Measurements from ENCODE around the gene FBXL5. TPM values are rescaled to one million over a fixed set of nuclear protein-coding genes. Genes with fewer than 3 reads are reported as not detected.

The FBXL5 gene
- total RNA-seq, 2 experiments from 2014 or later: 40.9 to 42.0 TPM

- Mint-ChIP-seq H3K4me1 (ENCODE audit: low read depth) (peaks cover 34% of the 10 kb centered on the region), H3K27me3 (ENCODE audit: low read depth) (no peaks in the 10 kb centered on the region), H3K27ac (no peak overlapping the region), H3K4me3 (no peak overlapping the region), H3K9me3 (ENCODE audit: insufficient read depth) (no peaks in the 10 kb centered on the region), H3K36me3 (ENCODE audit: low read depth) (peaks cover 37% of the 10 kb centered on the region)
- CTCF ChIA-PET: interaction anchor here (1.3 kb wide), 2 partner anchors 16 to 18 kb away, joined by 3 to 5 read pairs; no protein-coding TSS in a partner anchor
- POLR2A ChIA-PET: no interaction called here
- ATAC-seq (no peak), DNase-seq (no peak)
These were observed 19.8 kb upstream of the FBXL5 start for GRCh38 chr4:15674926-15675325.

GRCh38 chr4:15674046-15674445, 18.9 kb upstream of the FBXL5 start:
- H3K27me3 Mint-ChIP-seq (ENCODE audit: low read depth): no peaks in the 10 kb centered on the region
- ATAC-seq (no peak), DNase-seq (no peak)
- H3K4me1 Mint-ChIP-seq (ENCODE audit: low read depth): peaks cover 27% of the 10 kb centered on the region
- no peaks in the 10 kb centered on the region for H3K9me3 Mint-ChIP-seq (ENCODE audit: insufficient read depth)
- H3K36me3 Mint-ChIP-seq (ENCODE audit: low read depth): peaks cover 33% of the 10 kb centered on the region
- no peak overlapping the region for H3K4me3 Mint-ChIP-seq
- POLR2A ChIA-PET: no interaction called here
- CTCF ChIA-PET: interaction anchor here (2.1 kb wide), 1 partner anchor 8 kb away, joined by 7 read pairs; the partner anchor contains the start of gene FAM200B
- H3K27ac Mint-ChIP-seq: no peak overlapping the region

DNA sequence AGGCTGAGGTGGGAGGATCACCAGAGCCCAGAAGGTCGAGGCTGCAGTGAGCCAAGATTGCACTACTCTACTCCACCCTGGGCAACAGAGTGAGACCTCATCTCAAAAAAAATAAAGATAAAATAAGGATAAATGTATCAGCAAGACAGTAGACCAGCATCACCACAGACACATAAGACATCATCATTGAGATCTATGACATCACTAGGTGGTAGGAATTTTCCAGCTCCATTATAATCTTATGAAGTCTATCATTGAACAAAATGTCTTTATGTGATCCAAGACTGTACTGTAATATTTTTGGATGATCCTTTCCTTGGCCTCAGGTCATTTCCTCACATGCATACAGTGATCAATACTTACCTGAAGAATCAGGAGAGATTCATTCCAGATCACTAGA, 18.2 kb upstream of the FBXL5 start:
- CTCF ChIA-PET: interaction anchor here (2.1 kb wide), 1 partner anchor 9 kb away, joined by 7 read pairs; the partner anchor contains the start of gene FAM200B
- Mint-ChIP-seq H3K4me3 (no peak overlapping the region), H3K4me1 (ENCODE audit: low read depth) (peaks cover 24% of the 10 kb centered on the region), H3K27me3 (ENCODE audit: low read depth) (no peaks in the 10 kb centered on the region), H3K27ac (no peak overlapping the region), H3K36me3 (ENCODE audit: low read depth) (peaks cover 31% of the 10 kb centered on the region), H3K9me3 (ENCODE audit: insufficient read depth) (no peaks in the 10 kb centered on the region)
- POLR2A ChIA-PET: interaction anchor here (0.9 kb wide), 1 partner anchor 18 kb away, joined by 3 read pairs; the partner anchor contains the start of gene FBXL5
- no peak for ATAC-seq
- no peak for DNase-seq

DNA sequence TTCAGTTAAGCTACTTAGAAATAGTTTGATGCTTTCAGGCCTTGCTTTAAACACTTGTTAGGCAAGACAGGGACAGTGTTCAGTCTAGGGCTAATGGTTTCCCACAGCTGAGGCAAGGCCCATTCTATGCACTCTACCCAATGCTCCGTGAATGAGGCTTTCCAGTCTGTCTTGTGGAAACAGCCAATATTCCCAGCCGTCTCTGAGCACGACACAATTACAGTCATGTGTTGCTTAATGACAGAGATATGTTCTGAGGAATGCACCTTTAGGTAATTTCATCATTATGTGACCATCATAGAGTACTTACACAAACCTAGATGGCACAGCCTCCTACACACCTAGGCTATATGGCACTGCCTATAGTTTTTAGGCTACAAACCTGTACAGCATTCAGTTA, 16.9 kb upstream of the FBXL5 start:
- peaks cover 18% of the 10 kb centered on the region for H3K4me1 Mint-ChIP-seq (ENCODE audit: low read depth)
- no peaks in the 10 kb centered on the region for H3K9me3 Mint-ChIP-seq (ENCODE audit: insufficient read depth)
- H3K27ac Mint-ChIP-seq: no peak overlapping the region
- no peaks in the 10 kb centered on the region for H3K27me3 Mint-ChIP-seq (ENCODE audit: low read depth)
- no peak for DNase-seq
- ChIA-PET CTCF (interaction anchor here (1.0 to 2.1 kb wide), 3 partner anchors 10 to 284 kb away, joined by 4 to 7 read pairs (median 4); partner anchors contain the start of gene FAM200B), POLR2A (interaction anchor here (1.3 to 1.5 kb wide), 2 partner anchors 9 to 16 kb away, joined by 4 to 5 read pairs; no protein-coding TSS in a partner anchor)
- peaks cover 33% of the 10 kb centered on the region for H3K36me3 Mint-ChIP-seq (ENCODE audit: low read depth)
- no peak overlapping the region for H3K4me3 Mint-ChIP-seq
- ATAC-seq: no peak

- H3K27me3 Mint-ChIP-seq (ENCODE audit: low read depth): no peaks in the 10 kb centered on the region
- ChIA-PET POLR2A (interaction anchor here (0.6 kb wide), 2 partner anchors 110 to 286 kb away, joined by 3 to 4 read pairs; no protein-coding TSS in a partner anchor), CTCF (interaction anchor here (0.8 to 1.2 kb wide), 3 partner anchors 135 to 274 kb away, joined by 3 read pairs; no protein-coding TSS in a partner anchor)
- no peak overlapping the region for H3K4me3 Mint-ChIP-seq
- H3K9me3 Mint-ChIP-seq (ENCODE audit: insufficient read depth): no peaks in the 10 kb centered on the region
- peaks cover 22% of the 10 kb centered on the region for H3K4me1 Mint-ChIP-seq (ENCODE audit: low read depth)
- H3K27ac Mint-ChIP-seq: no peak overlapping the region
- peaks cover 41% of the 10 kb centered on the region for H3K36me3 Mint-ChIP-seq (ENCODE audit: low read depth)
- ATAC-seq (no peak), DNase-seq (no peak)
These were observed 15.4 kb upstream of the FBXL5 start for GRCh38 chr4:15670576-15670975.

DNA sequence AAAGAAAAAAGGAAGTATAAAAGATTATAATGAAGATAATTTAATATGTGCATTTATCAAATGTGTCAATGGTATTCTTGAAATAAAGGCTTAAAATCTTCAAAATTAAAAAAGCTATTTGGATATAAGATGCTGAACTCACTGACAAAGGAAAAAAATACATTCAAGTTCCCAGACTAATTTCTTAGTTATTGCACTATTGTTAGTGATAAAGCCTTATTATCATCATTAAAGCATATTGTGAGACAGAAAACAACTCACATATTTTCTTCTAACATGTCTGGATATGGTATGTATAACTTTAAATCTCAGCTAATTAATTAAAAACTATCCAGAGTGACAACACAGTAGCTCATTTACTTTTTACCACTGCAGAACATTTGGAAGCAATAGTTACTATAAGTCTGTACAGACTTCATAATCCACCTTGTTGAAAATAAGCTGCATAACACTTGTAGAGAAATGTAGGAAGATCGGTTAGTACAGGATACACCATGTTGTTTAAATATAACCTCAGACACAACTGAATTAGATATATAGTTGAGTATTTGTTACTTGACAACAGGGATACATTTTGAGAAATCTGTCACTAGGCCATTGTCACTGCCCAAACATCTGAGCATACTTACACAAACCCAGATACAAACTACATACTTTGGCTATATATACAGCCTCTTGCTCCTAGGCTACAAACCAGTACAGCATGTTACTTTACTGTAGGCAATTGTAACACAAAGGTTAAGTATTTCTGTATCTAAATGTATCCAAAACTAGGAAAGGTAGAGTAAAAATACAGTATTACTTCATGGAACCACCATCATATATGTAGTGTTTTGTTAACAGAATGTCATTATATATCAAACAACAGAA, 13.6 kb upstream of the FBXL5 start:
- ATAC-seq (no peak), DNase-seq (no peak)
- H3K27ac Mint-ChIP-seq: no peak overlapping the region
- H3K4me1 Mint-ChIP-seq (ENCODE audit: low read depth): peaks cover 30% of the 10 kb centered on the region
- peaks cover 45% of the 10 kb centered on the region for H3K36me3 Mint-ChIP-seq (ENCODE audit: low read depth)
- no peak overlapping the region for H3K4me3 Mint-ChIP-seq
- CTCF ChIA-PET: interaction anchor here (1.0 kb wide), 1 partner anchor 19 kb away, joined by 3 read pairs; no protein-coding TSS in a partner anchor
- H3K9me3 Mint-ChIP-seq (ENCODE audit: insufficient read depth): no peaks in the 10 kb centered on the region
- no peaks in the 10 kb centered on the region for H3K27me3 Mint-ChIP-seq (ENCODE audit: low read depth)
- POLR2A ChIA-PET: interaction anchor here (1.2 kb wide), 1 partner anchor 14 kb away, joined by 5 read pairs; the partner anchor contains the start of gene FBXL5

- Mint-ChIP-seq H3K27ac (no peak overlapping the region), H3K36me3 (ENCODE audit: low read depth) (peaks cover 44% of the 10 kb centered on the region), H3K27me3 (ENCODE audit: low read depth) (no peaks in the 10 kb centered on the region), H3K4me1 (ENCODE audit: low read depth) (peaks cover 30% of the 10 kb centered on the region), H3K4me3 (no peak overlapping the region), H3K9me3 (ENCODE audit: insufficient read depth) (no peaks in the 10 kb centered on the region)
- ChIA-PET CTCF (interaction anchor here (0.7 to 1.2 kb wide), 2 partner anchors 13 to 116 kb away, joined by 3 to 4 read pairs; no protein-coding TSS in a partner anchor), POLR2A (no interaction called here)
- ATAC-seq (no peak), DNase-seq (no peak)
These were observed 11.8 kb upstream of the FBXL5 start for GRCh38 chr4:15667006-15667405.

- CTCF ChIA-PET: interaction anchor here (1.2 to 1.6 kb wide), 2 partner anchors 12 to 16 kb away, joined by 3 read pairs; no protein-coding TSS in a partner anchor
- Mint-ChIP-seq H3K9me3 (ENCODE audit: insufficient read depth) (no peaks in the 10 kb centered on the region), H3K36me3 (ENCODE audit: low read depth) (peaks cover 38% of the 10 kb centered on the region), H3K27ac (peak overlapping the region; percentile 44), H3K4me3 (no peak overlapping the region), H3K4me1 (ENCODE audit: low read depth) (peaks cover 22% of the 10 kb centered on the region), H3K27me3 (ENCODE audit: low read depth) (no peaks in the 10 kb centered on the region)
- POLR2A ChIA-PET: no interaction called here
- ATAC-seq (peak; percentile 39), DNase-seq (no peak)
These were observed 10.7 kb upstream of the FBXL5 start for GRCh38 chr4:15665753-15666365.

DNA sequence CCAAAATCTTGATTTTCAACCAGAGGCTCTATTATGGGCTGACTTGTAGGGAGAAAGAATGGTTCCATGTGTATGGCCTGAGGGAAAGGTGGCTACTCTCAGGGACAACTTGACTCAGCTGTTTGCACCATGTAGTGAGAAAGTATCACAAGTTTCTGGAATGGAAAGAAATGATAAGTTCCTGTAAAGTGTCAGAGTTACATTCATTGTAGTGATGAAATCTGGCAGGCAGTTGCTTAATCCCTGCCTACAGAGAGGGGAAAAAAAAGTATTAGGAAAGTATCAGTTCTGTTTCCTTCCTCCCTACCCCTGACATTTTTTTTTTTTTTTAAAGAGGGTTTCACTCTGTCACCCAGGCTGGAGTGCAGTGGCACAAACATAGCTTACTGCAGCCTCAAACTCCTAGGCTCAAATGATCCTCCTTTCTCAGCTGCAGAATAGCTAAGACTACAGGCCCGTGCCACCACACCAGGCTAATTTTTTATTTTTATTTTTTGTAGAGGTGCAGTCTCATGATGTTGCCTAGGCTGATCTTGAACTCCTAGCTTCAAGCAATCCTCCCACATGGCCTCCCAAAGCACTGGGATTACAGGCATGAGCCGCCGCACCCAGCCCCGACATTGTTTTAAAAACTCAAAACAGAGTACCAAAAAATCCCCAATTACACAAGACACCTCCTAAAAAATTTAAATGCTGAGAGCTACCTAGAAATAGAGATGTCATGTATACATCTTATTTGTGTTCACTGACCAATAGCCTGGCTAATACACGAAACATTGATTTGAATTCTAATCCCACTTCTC, 4.8 kb upstream of the FBXL5 start:
- no peak overlapping the region for H3K4me3 Mint-ChIP-seq
- H3K4me1 Mint-ChIP-seq (ENCODE audit: low read depth): peaks cover 14% of the 10 kb centered on the region
- peaks cover 35% of the 10 kb centered on the region for H3K36me3 Mint-ChIP-seq (ENCODE audit: low read depth)
- DNase-seq (no peak), ATAC-seq (no peak)
- no peaks in the 10 kb centered on the region for H3K9me3 Mint-ChIP-seq (ENCODE audit: insufficient read depth)
- POLR2A ChIA-PET: no interaction called here
- CTCF ChIA-PET: interaction anchor here (0.7 to 1.2 kb wide), 2 partner anchors 16 to 1234 kb away, joined by 3 read pairs; no protein-coding TSS in a partner anchor
- H3K27me3 Mint-ChIP-seq (ENCODE audit: low read depth): no peaks in the 10 kb centered on the region
- H3K27ac Mint-ChIP-seq: no peak overlapping the region

DNA sequence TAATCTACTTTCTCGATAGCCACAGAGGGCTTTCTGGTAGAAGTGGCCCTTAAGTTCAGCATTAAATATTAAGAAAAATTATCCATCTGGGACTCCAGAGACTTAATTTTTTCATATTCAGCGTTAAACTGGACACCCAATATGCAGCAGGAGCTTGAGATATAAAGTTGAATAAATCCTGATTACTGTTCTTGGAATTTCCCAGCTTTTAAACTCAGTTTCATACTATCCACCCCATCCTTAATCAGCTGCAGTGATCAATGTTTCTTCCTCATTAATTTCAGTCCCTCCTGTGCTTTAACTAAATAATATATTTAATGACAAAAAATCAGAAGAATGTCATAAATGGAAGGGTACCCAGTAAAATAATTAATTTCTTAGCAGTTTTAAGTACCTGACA, 3.6 kb upstream of the FBXL5 start:
- no peaks in the 10 kb centered on the region for H3K9me3 Mint-ChIP-seq (ENCODE audit: insufficient read depth)

GRCh38 chr4:15658136-15658770, 3.1 kb upstream of the FBXL5 start:
- Mint-ChIP-seq H3K9me3 (ENCODE audit: insufficient read depth) (no peaks in the 10 kb centered on the region), H3K4me1 (ENCODE audit: low read depth) (peaks cover 17% of the 10 kb centered on the region), H3K27me3 (ENCODE audit: low read depth) (no peaks in the 10 kb centered on the region), H3K27ac (no peak overlapping the region), H3K4me3 (no peak overlapping the region), H3K36me3 (ENCODE audit: low read depth) (peaks cover 31% of the 10 kb centered on the region)
- ATAC-seq (no peak), DNase-seq (no peak)
- ChIA-PET CTCF (interaction anchor here (1.9 kb wide), 1 partner anchor 17 kb away, joined by 5 read pairs; no protein-coding TSS in a partner anchor), POLR2A (no interaction called here)

More for the DNA sequence above, 3.6 kb upstream of the FBXL5 start:
- peaks cover 12% of the 10 kb centered on the region for H3K4me1 Mint-ChIP-seq (ENCODE audit: low read depth)
- H3K36me3 Mint-ChIP-seq (ENCODE audit: low read depth): peaks cover 30% of the 10 kb centered on the region
- ChIA-PET CTCF (interaction anchor here (1.2 kb wide), 1 partner anchor 17 kb away, joined by 3 read pairs; no protein-coding TSS in a partner anchor), POLR2A (no interaction called here)
- no peak for ATAC-seq
- no peak for DNase-seq
- H3K27ac Mint-ChIP-seq: no peak overlapping the region
- no peaks in the 10 kb centered on the region for H3K27me3 Mint-ChIP-seq (ENCODE audit: low read depth)
- H3K4me3 Mint-ChIP-seq: no peak overlapping the region

All from activated CD8-positive, alpha-beta T cell treated with anti-CD3 and anti-CD28 coated beads, Interleukin-2, amount 10 ng/mL, durations not matched to agents 7 days and 5 days (primary cell).